ENCODE measurements around the gene EEA1.
"Not testable (repeated sequence)": the region's sequence is repeated elsewhere in the genome, so short reads cannot be mapped to it uniquely, and the experiment has no call there.

EEA1 gene

DNA sequence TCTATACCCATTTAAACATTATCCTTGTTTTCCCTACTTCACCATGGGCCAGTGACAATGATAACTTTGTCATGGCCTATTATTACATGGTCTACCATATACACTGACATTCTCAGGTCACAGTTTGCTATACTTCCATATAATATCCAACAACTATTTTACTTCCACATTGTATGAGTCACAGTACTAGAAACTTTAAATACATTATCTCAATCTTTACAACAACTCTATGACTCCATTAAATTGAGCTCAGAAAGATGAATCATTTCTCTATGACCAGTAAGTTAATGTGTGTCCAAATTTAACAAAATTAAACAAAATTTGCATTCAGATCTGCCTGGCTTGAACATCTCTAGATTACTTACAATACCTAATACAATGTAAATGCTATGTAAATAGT lies 132.4 kb downstream of the EEA1 start:
- peaks cover 19% of the 10 kb centered on the region for H3K9me3 Mint-ChIP-seq
- peaks cover 62% of the 10 kb centered on the region for H3K36me3 Mint-ChIP-seq (ENCODE audit: low read depth)
- no peak overlapping the region for H3K27ac Mint-ChIP-seq
- TF ChIP-seq, protein P1, sequence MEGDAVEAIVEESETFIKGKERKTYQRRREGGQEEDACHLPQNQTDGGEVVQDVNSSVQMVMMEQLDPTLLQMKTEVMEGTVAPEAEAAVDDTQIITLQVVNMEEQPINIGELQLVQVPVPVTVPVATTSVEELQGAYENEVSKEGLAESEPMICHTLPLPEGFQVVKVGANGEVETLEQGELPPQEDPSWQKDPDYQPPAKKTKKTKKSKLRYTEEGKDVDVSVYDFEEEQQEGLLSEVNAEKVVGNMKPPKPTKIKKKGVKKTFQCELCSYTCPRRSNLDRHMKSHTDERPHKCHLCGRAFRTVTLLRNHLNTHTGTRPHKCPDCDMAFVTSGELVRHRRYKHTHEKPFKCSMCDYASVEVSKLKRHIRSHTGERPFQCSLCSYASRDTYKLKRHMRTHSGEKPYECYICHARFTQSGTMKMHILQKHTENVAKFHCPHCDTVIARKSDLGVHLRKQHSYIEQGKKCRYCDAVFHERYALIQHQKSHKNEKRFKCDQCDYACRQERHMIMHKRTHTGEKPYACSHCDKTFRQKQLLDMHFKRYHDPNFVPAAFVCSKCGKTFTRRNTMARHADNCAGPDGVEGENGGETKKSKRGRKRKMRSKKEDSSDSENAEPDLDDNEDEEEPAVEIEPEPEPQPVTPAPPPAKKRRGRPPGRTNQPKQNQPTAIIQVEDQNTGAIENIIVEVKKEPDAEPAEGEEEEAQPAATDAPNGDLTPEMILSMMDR (IDR thresholded peaks at IDR 0.05; ENCODE audit: unreplicated experiment in 3 of 3): no peak
- no peak overlapping the region for H3K4me3 Mint-ChIP-seq
- no peaks in the 10 kb centered on the region for H3K27me3 Mint-ChIP-seq (ENCODE audit: low read depth)
- H3K4me1 Mint-ChIP-seq: no peaks in the 10 kb centered on the region

DNA sequence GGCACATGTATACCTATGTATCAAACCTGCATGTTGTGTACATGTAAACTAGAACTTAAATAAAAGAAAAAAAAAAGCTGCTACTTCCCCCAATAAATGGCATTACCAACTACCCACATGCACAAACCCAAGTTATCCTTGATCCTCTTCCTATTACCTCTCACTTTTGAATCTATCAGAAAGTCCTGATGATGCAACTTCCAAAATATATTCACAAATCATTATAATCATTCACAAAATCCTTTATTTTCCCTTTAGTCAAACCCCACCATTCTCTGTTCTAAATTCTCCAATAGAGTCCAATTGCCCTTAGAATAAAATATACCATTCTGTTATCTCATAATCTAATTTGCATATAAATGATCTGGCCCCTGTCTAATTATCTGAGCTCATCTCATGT lies 134.3 kb downstream of the EEA1 start:
- peaks cover 73% of the 10 kb centered on the region for H3K36me3 Mint-ChIP-seq (ENCODE audit: low read depth)
- no peak overlapping the region for H3K4me3 Mint-ChIP-seq
- H3K9me3 Mint-ChIP-seq: peaks cover 32% of the 10 kb centered on the region
- no peaks in the 10 kb centered on the region for H3K4me1 Mint-ChIP-seq
- no peak overlapping the region for H3K27ac Mint-ChIP-seq
- TF ChIP-seq, protein P1 (IDR thresholded peaks at IDR 0.05; ENCODE audit: unreplicated experiment in 3 of 3): no peak
- H3K27me3 Mint-ChIP-seq (ENCODE audit: low read depth): no peaks in the 10 kb centered on the region

DNA sequence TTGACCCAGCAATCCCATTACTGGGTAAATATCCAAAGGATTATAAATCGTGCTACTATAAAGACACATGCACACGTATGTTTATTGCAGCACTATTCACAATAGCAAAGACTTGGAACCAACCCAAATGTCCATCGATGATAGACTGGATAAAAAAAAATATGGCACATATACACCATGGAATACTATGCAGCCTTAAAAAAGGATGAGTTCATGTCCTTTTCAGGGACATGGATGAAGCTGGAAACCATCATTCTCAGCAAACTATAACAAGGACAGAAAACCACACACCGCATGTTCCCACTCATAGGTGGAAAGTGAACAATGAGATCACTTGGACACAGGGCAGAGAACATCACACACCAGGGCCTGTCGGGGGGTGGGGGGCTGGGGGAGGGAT lies 134.7 kb downstream of the EEA1 start:
- Mint-ChIP-seq H3K9me3 (peaks cover 32% of the 10 kb centered on the region), H3K36me3 (ENCODE audit: low read depth) (peaks cover 75% of the 10 kb centered on the region)
- H3K27ac Mint-ChIP-seq; H3K4me3 Mint-ChIP-seq; H3K4me1 Mint-ChIP-seq; H3K27me3 Mint-ChIP-seq (ENCODE audit: low read depth): not testable (repeated sequence)

DNA sequence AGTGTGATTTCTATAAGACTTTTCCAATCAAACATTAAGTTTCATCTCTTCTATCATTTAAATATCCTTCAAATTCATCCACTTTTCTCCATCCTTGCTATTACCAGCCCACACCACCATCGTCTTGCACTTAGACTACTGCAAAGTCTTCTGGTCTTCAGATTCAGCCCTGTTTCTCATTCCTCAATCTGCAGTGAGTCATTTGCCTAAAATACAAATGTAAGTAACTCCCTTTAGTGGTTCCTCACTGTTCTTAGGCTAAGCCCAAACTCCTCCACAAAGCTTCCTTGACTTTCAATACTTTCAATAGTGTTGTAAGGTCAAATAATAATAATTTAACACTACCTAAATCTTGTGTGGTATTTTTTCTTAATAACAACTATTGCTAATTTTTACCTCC lies 143.1 kb downstream of the EEA1 start:
- Mint-ChIP-seq H3K27me3 (ENCODE audit: low read depth) (no peaks in the 10 kb centered on the region), H3K36me3 (ENCODE audit: low read depth) (peaks cover 23% of the 10 kb centered on the region), H3K27ac (no peak overlapping the region), H3K4me1 (peaks cover 9% of the 10 kb centered on the region), H3K4me3 (no peak overlapping the region), H3K9me3 (peaks cover 7% of the 10 kb centered on the region)
- TF ChIP-seq, protein P1 (IDR thresholded peaks at IDR 0.05; ENCODE audit: unreplicated experiment in 3 of 3): no peak

DNA sequence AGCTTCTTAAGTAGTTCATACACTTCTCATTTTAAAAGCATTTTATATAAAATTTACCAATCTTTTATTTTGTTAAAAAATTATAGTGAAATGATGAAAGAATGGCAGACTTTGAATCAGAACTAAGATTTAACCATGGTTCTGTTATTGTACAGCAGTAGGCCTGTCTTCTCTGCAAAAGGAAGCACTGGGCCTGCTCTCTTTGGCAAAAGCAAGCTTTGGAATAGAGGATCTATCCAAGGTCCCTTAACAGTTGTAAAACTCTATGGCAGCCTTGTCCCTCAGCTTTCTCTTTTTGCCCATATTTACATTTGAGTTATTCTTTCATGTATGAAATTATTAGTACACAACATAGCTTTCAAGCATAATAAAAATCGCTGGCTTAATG lies 143.5 kb downstream of the EEA1 start:
- peaks cover 9% of the 10 kb centered on the region for H3K4me1 Mint-ChIP-seq
- H3K36me3 Mint-ChIP-seq (ENCODE audit: low read depth): peaks cover 18% of the 10 kb centered on the region
- TF ChIP-seq, protein P1 (IDR thresholded peaks at IDR 0.05; ENCODE audit: unreplicated experiment in 3 of 3): no peak
- peaks cover 4% of the 10 kb centered on the region for H3K9me3 Mint-ChIP-seq
- no peaks in the 10 kb centered on the region for H3K27me3 Mint-ChIP-seq (ENCODE audit: low read depth)
- no peak overlapping the region for H3K27ac Mint-ChIP-seq
- no peak overlapping the region for H3K4me3 Mint-ChIP-seq

DNA sequence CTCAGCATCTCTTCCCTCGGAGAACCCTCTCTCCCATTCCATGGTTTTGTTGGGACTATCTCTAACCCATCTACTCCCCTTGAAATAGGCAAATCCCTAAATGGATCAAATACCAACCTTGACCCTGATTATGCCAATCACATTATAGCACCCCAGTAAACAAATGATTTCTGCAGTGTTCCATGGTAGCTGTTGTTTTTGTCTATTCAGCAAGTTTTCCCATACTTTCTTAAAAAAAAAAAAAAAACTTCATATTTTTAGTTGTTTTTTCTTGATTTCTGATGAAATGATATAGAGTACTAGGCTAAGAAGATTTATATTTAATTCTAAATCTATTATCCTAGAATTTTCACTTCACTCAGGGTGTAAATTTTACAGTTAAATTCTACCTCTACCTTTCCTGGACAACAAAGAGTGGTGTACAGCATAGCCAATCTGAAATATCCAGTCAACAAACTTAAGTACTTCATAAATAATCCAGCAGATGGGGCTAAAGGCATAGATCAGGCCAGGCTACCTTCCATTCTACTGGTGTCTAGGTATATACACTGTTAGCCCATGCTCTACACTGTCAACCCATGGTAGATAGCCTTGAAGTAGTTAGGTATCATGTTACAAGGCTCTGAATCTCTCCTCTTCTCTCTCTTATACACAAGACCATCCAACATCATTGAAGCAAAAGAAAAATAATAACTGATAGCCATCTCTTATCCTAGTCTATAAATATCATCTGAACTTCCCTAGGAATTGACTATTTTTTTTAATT lies 144.1 kb downstream of the EEA1 start:
- no peaks in the 10 kb centered on the region for H3K9me3 Mint-ChIP-seq
- H3K36me3 Mint-ChIP-seq (ENCODE audit: low read depth): peaks cover 12% of the 10 kb centered on the region
- no peak overlapping the region for H3K4me3 Mint-ChIP-seq
- TF ChIP-seq, protein P1 (IDR thresholded peaks at IDR 0.05; ENCODE audit: unreplicated experiment in 3 of 3): peak; percentile 44 to 68 (median 52)
- no peak overlapping the region for H3K27ac Mint-ChIP-seq
- H3K27me3 Mint-ChIP-seq (ENCODE audit: low read depth): no peaks in the 10 kb centered on the region
- H3K4me1 Mint-ChIP-seq: peaks cover 9% of the 10 kb centered on the region

All from nephron (organoid).